Mesendoderm (in vitro differentiated cells): Measurements from ENCODE around the gene DYNC1LI2.

Experiments
- DNase-seq: peaks from one replicate; pipeline ENCODE4 v3.0.0; 2013
- H2AK5ac ChIP-seq: 2 replicates; pipeline ENCODE4 v1.6.1; 2013; ENCODE audit warnings: low read length, inconsistent platforms
- H2BK120ac ChIP-seq: 2 replicates; pipeline ENCODE4 v1.6.1; 2013; ENCODE audit warnings: low read depth, mild to moderate bottlenecking, low read length, moderate library complexity, mixed read lengths
- H2BK15ac ChIP-seq: replicated peaks from 2 replicates; pipeline ENCODE4 v1.6.1; 2013; ENCODE audit warnings: low read depth, mild to moderate bottlenecking, moderate library complexity
- H2BK5ac ChIP-seq: 2 replicates; pipeline ENCODE4 v1.6.1; 2013; ENCODE audit warnings: low read length, inconsistent platforms
- H3K18ac ChIP-seq: 2 replicates; pipeline ENCODE4 v1.6.1; 2013; ENCODE audit warnings: mild to moderate bottlenecking, low read length, mixed read lengths
- H3K23ac ChIP-seq: one replicate; pipeline ENCODE4 v1.6.1; 2013; ENCODE audit warnings: low read length
- H3K27ac ChIP-seq: 2 replicates; pipeline ENCODE4 v1.5.1; 2013; ENCODE audit warnings: low read depth, mild to moderate bottlenecking, inconsistent platforms, low read length, moderate library complexity
- H3K27me3 ChIP-seq: 2 replicates; pipeline ENCODE4 v1.6.1; 2013; ENCODE audit warnings: low read length, control low read depth, mild to moderate bottlenecking, inconsistent platforms; ENCODE audit not compliant: insufficient read depth, poor library complexity
- H3K36me3 ChIP-seq: 2 replicates; pipeline ENCODE4 v1.6.1; 2013; ENCODE audit warnings: low read length, inconsistent platforms; ENCODE audit not compliant: control insufficient read depth, insufficient read depth
- H3K4ac ChIP-seq: one replicate; pipeline ENCODE4 v1.6.1; 2013; ENCODE audit warnings: low read depth, mild to moderate bottlenecking, low read length, moderate library complexity
- H3K4me1 ChIP-seq: 2 replicates; pipeline ENCODE4 v1.6.1; 2013; ENCODE audit warnings: low read depth, low read length, inconsistent platforms; ENCODE audit not compliant: control insufficient read depth
- H3K4me2 ChIP-seq: 2 replicates; pipeline ENCODE4 v1.6.1; 2013; ENCODE audit warnings: low read length
- H3K4me3 ChIP-seq: 2 replicates; pipeline ENCODE4 v1.5.1; 2013; ENCODE audit warnings: mild to moderate bottlenecking, low read length
- H3K56ac ChIP-seq: one replicate; pipeline ENCODE4 v1.6.1; 2013; ENCODE audit warnings: low read length
- H3K79me1 ChIP-seq: 2 replicates; pipeline ENCODE4 v1.6.1; 2013; ENCODE audit warnings: low read length, inconsistent platforms
- H3K79me2 ChIP-seq: 2 replicates; pipeline ENCODE4 v1.6.1; 2013; ENCODE audit warnings: mild to moderate bottlenecking, low read length; ENCODE audit not compliant: control insufficient read depth, insufficient read depth
- H3K9ac ChIP-seq: 2 replicates; pipeline ENCODE4 v1.6.1; 2013; ENCODE audit warnings: low read length, inconsistent platforms
- H4K5ac ChIP-seq: one replicate; pipeline ENCODE4 v1.6.1; 2013; ENCODE audit warnings: low read length
- H4K8ac ChIP-seq: one replicate; pipeline ENCODE4 v1.6.1; 2013; ENCODE audit warnings: low read depth, mild to moderate bottlenecking, control low read depth, low read length, moderate library complexity
- WGBS: extraction: QIAGEN DNeasy Blood & Tissue Kit; methylation state at CpG from one replicate; pipeline ENCODE4 v1.1.7; 2013; ENCODE audit warnings: low lambda C conversion rate, missing lambda C conversion rate; ENCODE audit not compliant: insufficient coverage; ENCODE audit errors: extremely low coverage; 5-methylcytosine and 5-hydroxymethylcytosine counted together

The DYNC1LI2 gene

DNA sequence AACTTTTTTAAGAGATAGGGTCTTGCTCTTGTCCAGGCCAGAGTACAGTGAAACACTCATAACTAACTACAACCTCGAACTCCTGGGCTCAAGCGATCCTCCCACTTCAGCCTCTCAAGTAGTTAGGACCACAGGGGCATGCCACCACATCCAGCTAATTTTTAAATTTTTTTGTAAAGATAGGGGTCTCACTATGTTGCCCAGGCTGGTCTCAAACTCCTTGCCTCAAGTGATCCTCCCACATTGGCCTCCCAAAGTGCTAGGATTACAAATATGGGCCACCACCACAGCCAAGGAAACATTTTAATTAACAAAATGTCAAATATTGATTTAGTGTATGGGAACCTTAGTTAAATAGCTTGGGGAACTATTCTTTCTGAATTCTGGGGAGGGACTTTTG lies 2.8 kb upstream of the DYNC1LI2 start:
- Histone ChIP-seq H3K36me3 (peaks cover under 1% of the 10 kb centered on the region), H3K4ac (no peak overlapping the region), H3K79me1 (peaks cover 13% of the 10 kb centered on the region), H3K4me3 (no peak overlapping the region), H2BK120ac (no peak overlapping the region), H2BK15ac (no peak overlapping the region), H3K79me2 (peaks cover 20% of the 10 kb centered on the region), H3K27ac (no peak overlapping the region), H3K18ac (no peak overlapping the region), H2AK5ac (no peak overlapping the region), H4K8ac (no peak overlapping the region), H3K4me1 (peaks cover 7% of the 10 kb centered on the region), H3K4me2 (no peak overlapping the region), H3K23ac (no peak overlapping the region), H3K9ac (no peak overlapping the region), H2BK5ac (no peak overlapping the region), H3K27me3 (no peaks in the 10 kb centered on the region), H4K5ac (no peak overlapping the region), H3K56ac (no peak overlapping the region)
- WGBS, result no CpG with 5 or more reads among the region's 2 CpGs
- no peak for DNase-seq

DNA sequence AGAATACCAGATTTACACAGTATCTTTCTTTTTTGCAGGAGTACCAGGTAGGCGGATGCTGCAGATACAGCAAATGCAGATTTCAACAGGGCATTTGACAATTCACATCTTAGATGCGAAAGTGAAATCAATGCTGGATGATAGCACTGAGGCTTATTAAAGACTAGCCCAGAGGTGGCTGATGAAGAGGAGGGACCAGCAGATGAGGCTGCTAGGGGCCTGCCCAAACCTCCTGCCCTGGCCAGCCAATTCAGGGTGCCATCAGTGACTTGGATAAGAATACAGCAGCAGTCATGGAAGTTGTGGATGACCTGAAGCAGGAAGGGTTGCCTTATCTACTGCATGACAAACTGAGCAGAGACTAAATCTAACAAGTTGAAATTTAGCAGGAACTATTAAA lies 1.5 kb upstream of the DYNC1LI2 start:
- Histone ChIP-seq H4K5ac (no peak overlapping the region), H3K23ac (no peak overlapping the region), H3K4ac (no peak overlapping the region), H3K56ac (no peak overlapping the region), H3K27ac (no peak overlapping the region), H4K8ac (no peak overlapping the region), H2BK15ac (no peak overlapping the region), H3K79me2 (peaks cover 29% of the 10 kb centered on the region), H3K4me2 (no peak overlapping the region), H3K18ac (no peak overlapping the region), H3K36me3 (peaks cover 6% of the 10 kb centered on the region), H3K9ac (no peak overlapping the region), H3K4me1 (peaks cover 7% of the 10 kb centered on the region), H2AK5ac (no peak overlapping the region), H3K79me1 (peaks cover 19% of the 10 kb centered on the region), H2BK5ac (no peak overlapping the region), H2BK120ac (no peak overlapping the region), H3K4me3 (no peak overlapping the region), H3K27me3 (no peaks in the 10 kb centered on the region)
- no peak for DNase-seq
- no CpG with 5 or more reads among the region's 2 CpGs for WGBS

DNA sequence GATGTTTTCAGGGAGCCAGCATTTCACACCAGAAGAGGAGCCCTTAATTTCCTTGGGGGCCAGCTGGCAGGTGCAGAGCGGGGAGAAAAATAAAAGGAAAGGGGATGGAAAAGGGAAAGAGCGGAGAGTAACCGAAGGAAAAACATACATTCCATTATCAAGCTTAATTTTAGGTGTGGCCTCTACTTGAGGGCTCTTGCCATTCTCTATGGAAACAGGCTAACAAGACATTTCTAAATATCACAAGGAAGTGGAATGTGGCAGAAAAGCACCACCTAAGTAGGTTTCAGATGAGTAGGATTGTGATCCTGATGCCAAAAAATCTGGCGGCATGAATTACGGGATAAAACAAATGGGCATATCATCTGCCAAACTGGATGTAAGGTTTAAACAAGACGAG lies 970 bp upstream of the DYNC1LI2 start:
- H3K79me2 ChIP-seq, result peaks cover 29% of the 10 kb centered on the region
- no peak overlapping the region for H4K5ac ChIP-seq
- H4K8ac ChIP-seq, result no peak overlapping the region
- H2BK5ac ChIP-seq, result no peak overlapping the region
- no peak overlapping the region for H3K27ac ChIP-seq
- no peak overlapping the region for H3K4me2 ChIP-seq
- H3K4ac ChIP-seq, result no peak overlapping the region
- no CpG with 5 or more reads among the region's 6 CpGs for WGBS
- no peak overlapping the region for H2AK5ac ChIP-seq
- no peaks in the 10 kb centered on the region for H3K27me3 ChIP-seq
- no peak overlapping the region for H3K18ac ChIP-seq
- H3K56ac ChIP-seq, result no peak overlapping the region
- no peak overlapping the region for H3K4me3 ChIP-seq
- H3K9ac ChIP-seq, result no peak overlapping the region
- no peak overlapping the region for H2BK120ac ChIP-seq
- peaks cover 19% of the 10 kb centered on the region for H3K79me1 ChIP-seq
- no peak overlapping the region for H2BK15ac ChIP-seq
- DNase-seq, result no peak
- peaks cover 6% of the 10 kb centered on the region for H3K36me3 ChIP-seq
- peaks cover 7% of the 10 kb centered on the region for H3K4me1 ChIP-seq
- H3K23ac ChIP-seq, result no peak overlapping the region

DNA sequence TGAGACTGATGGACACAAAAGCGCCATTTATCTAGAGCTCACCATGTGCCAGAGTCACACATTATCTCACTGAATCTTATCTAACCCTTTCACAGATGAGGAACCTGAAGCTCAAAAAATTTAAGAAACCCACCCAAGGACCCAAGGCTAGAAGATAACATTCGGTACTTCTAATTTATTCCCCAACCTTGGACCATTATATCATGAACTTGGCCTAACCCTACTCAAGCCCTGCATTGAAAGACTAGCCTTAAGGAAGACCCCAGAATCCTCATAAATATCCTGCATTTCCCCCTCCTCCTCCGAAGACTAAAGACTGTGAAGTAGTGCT lies 548 bp upstream of the DYNC1LI2 start:
- Histone ChIP-seq H3K79me1 (peaks cover 19% of the 10 kb centered on the region), H4K5ac (peak overlapping the region; percentile 95), H3K27ac (no peak overlapping the region), H2BK15ac (no peak overlapping the region), H3K23ac (no peak overlapping the region), H3K4me2 (peak overlapping the region; percentile 13), H3K27me3 (no peaks in the 10 kb centered on the region), H2AK5ac (no peak overlapping the region), H3K4me3 (no peak overlapping the region), H4K8ac (no peak overlapping the region), H3K36me3 (peaks cover 6% of the 10 kb centered on the region), H3K56ac (peak overlapping the region; percentile 60), H3K4me1 (peaks cover 7% of the 10 kb centered on the region), H3K4ac (no peak overlapping the region), H2BK5ac (no peak overlapping the region), H3K18ac (no peak overlapping the region), H3K9ac (peak overlapping the region; percentile 36), H2BK120ac (no peak overlapping the region), H3K79me2 (peaks cover 31% of the 10 kb centered on the region)
- DNase-seq, result no peak
- no CpG with 5 or more reads among the region's 3 CpGs for WGBS

DNA sequence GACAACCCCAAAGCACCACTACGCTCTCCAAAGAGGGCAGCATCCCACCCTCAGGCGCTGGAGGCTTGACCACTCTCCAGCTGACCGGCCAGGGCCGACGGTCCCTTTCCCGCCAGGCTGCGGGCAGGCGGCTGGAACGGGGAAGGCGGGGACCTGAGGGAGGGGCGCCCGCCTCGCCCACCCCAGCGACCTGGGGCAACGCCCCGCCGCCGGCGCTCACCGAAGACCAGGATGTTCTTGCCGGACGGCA lies 431 bp downstream of the DYNC1LI2 start:
- no peak overlapping the region for H4K5ac ChIP-seq
- H3K79me2 ChIP-seq, result peaks cover 38% of the 10 kb centered on the region
- peaks cover 7% of the 10 kb centered on the region for H3K4me1 ChIP-seq
- peak; percentile 33 for DNase-seq
- H3K27ac ChIP-seq, result peak overlapping the region; percentile 74
- H3K4ac ChIP-seq, result peak overlapping the region; percentile 65
- H3K27me3 ChIP-seq, result no peaks in the 10 kb centered on the region
- H3K9ac ChIP-seq, result peak overlapping the region; percentile 99
- peak overlapping the region; percentile 99 for H3K56ac ChIP-seq
- H3K79me1 ChIP-seq, result peaks cover 26% of the 10 kb centered on the region
- H3K36me3 ChIP-seq, result peaks cover 8% of the 10 kb centered on the region
- H3K18ac ChIP-seq, result peak overlapping the region; percentile 71
- peak overlapping the region; percentile 89 for H3K23ac ChIP-seq
- no CpG with 5 or more reads among the region's 22 CpGs for WGBS
- peak overlapping the region; percentile 93 for H3K4me2 ChIP-seq
- peak overlapping the region; percentile 99 for H3K4me3 ChIP-seq
- peak overlapping the region; percentile 55 for H2BK5ac ChIP-seq
- peak overlapping the region; percentile 48 for H2AK5ac ChIP-seq
- H4K8ac ChIP-seq, result no peak overlapping the region
- no peak overlapping the region for H2BK15ac ChIP-seq
- H2BK120ac ChIP-seq, result no peak overlapping the region

DNA sequence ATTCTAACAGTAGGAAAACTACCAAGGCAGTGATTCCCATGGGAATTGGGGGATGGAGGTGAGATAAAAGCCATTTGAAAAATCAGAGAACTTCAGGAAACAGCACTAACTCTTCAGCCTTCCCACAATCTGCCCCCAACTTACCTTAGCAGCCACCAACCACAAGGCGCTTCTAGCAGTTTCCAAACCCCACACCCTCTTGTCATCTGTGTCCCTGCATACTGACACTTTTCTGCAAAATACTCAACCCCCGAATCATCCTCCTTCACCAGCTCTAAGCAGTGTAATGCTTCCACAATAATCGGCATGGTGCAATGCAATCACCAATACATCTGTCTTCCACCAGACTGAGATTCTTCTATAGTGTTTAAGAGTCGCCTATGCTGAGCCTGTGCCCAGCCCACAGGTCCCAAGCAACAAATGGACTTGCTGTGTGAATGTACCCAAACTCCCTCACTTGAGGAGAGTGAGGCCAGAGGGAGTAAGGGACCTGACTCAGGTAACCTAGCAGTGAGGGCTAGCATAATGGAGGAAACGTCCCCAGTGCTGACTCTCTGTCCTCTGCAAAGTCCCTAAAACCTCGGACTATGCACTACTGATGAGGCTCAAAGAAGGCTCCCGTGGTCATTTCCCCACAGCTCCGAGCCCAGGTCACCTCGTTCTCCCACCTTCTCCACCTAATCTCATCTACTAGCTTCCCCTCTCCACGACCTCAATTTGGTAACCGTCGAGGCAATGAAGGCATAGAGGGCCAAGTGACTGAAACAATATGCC lies 943 bp downstream of the DYNC1LI2 start:
- H3K4me1 ChIP-seq, result peaks cover 7% of the 10 kb centered on the region
- no peak overlapping the region for H3K18ac ChIP-seq
- H3K9ac ChIP-seq, result peak overlapping the region; percentile 99
- no CpG with 5 or more reads among the region's 12 CpGs for WGBS
- no peak overlapping the region for H4K8ac ChIP-seq
- peak overlapping the region; percentile 99 for H3K56ac ChIP-seq
- H3K4me2 ChIP-seq, result peak overlapping the region; percentile 93
- no peak overlapping the region for H2BK120ac ChIP-seq
- H3K79me2 ChIP-seq, result peaks cover 39% of the 10 kb centered on the region
- H3K4ac ChIP-seq, result peak overlapping the region; percentile 65
- DNase-seq, result peak; percentile 27
- peak overlapping the region; percentile 48 for H2AK5ac ChIP-seq
- peak overlapping the region; percentile 99 for H3K4me3 ChIP-seq
- no peak overlapping the region for H2BK5ac ChIP-seq
- peak overlapping the region; percentile 89 for H3K23ac ChIP-seq
- H3K27ac ChIP-seq, result no peak overlapping the region
- H3K27me3 ChIP-seq, result no peaks in the 10 kb centered on the region
- peaks cover 8% of the 10 kb centered on the region for H3K36me3 ChIP-seq
- H3K79me1 ChIP-seq, result peaks cover 26% of the 10 kb centered on the region
- no peak overlapping the region for H4K5ac ChIP-seq
- H2BK15ac ChIP-seq, result no peak overlapping the region
